ENCODE results near the gene GRM7. TPM values are rescaled to one million over a fixed set of nuclear protein-coding genes. Genes with fewer than 3 reads are reported as not detected.

The GRM7 gene
- total and polyA plus RNA-seq, 9 of the 15 experiments (the other 6 are each of a cell fraction or from before 2014, with no cell fraction given), result not detected

DNA sequence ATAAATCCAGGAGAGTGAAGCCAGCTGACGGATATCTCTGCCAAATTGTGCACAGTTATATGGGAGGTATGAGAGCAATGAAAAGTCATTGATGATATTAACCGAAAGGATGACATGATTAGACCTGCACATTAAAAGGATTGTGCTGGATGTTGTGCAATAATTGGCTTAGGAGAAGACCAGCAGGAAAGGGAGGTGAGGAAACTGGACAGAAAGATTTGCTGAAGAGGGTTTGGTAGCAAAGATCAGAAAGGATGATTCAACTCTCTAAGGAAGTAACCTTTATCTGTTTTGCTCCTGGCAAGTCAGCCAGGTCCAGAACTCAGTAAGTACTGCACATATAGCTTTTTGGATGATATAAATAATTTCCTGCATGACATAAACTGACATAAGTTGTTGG lies 704.7 kb downstream of the GRM7 start:
- in situ Hi-C loops (cut with MboI), result no loop called here
- H3K4me2 ChIP-seq (ENCODE audit: insufficient read depth, low read length), result no peak overlapping the region
- H2AFZ ChIP-seq (ENCODE audit: low read depth, low read length), result no peak overlapping the region
- 2% methylated on average over 2 of the region's 2 CpGs for WGBS (ENCODE audit: insufficient coverage, low coverage, missing lambda C conversion rate)
- ChIA-PET CTCF (ENCODE audit: low intra/inter-chr PET ratio) (no interaction called here), POLR2A (no interaction called here)
- ATAC-seq (no peak), DNase-seq (ENCODE audit: extremely low read depth in 1 of 4, low spot score in 3 of 4) (no peak), FAIRE-seq (no peak)
- no TSS peak for BruUV-seq (replicated peaks)
- H3K36me3 ChIP-seq (ENCODE audit: control insufficient read depth, insufficient read depth, low read length), result no peaks in the 10 kb centered on the region
- no peaks in the 10 kb centered on the region for H4K20me1 ChIP-seq (replicated peaks; ENCODE audit: control insufficient read depth, insufficient read depth, low read length)
- intact Hi-C loops (cut with micrococcal nuclease), result no loop called here
- no peaks in the 10 kb centered on the region for H3K27me3 ChIP-seq (ENCODE audit: control insufficient read depth in 2 of 2, insufficient read depth in 2 of 2, low read length in 2 of 2)
- H3K9ac ChIP-seq (ENCODE audit: insufficient read depth in 1 of 2, low read depth in 2 of 2, low read length in 2 of 2), result no peak overlapping the region
- no peaks in the 10 kb centered on the region for H3K9me3 ChIP-seq (replicated peaks; ENCODE audit: control insufficient read depth, insufficient read depth, low read depth, low read length)
- no peaks in the 10 kb centered on the region for H3K9me1 ChIP-seq (ENCODE audit: control insufficient read depth, insufficient read depth, low read length)
- no peak overlapping the region for H3K27ac ChIP-seq (ENCODE audit: extremely low read depth, low read depth, low read length)
- TF ChIP-seq PREB (CRISPR knock-in tag; IDR thresholded peaks at IDR 0.05) (no peak), FOXA1 (IDR thresholded peaks at IDR 0.05; ENCODE audit: borderline replicate concordance) (no peak), MYC (IDR thresholded peaks at IDR 0.05; ENCODE audit: low read depth, low read length) (no peak), MYC (CRISPR knock-in tag; IDR thresholded peaks at IDR 0.05; ENCODE audit: borderline replicate concordance, low read depth) (no peak), CEBPG (CRISPR knock-in tag; IDR thresholded peaks at IDR 0.05) (no peak), CEBPG (tag; conservative IDR thresholded peaks at IDR 0.05 in 1 of 2, IDR thresholded peaks at IDR 0.05 in 1 of 2) (peak in 1 of 2 experiments; percentile 63; a peak in 2 of 4 replicates), SNIP1 (IDR thresholded peaks at IDR 0.05; ENCODE audit: low read depth) (no peak), CEBPB (tag; IDR thresholded peaks at IDR 0.05) (peak; percentile 73), TOE1 (IDR thresholded peaks at IDR 0.05; ENCODE audit: borderline replicate concordance) (no peak), TOE1 (CRISPR knock-in tag; IDR thresholded peaks at IDR 0.05; ENCODE audit: borderline replicate concordance, low read depth) (no peak), ZNF146 (CRISPR knock-in tag; IDR thresholded peaks at IDR 0.05; ENCODE audit: unreplicated experiment) (no peak), HDAC2 (IDR thresholded peaks at IDR 0.05) (no peak)
- TF ChIP-seq, protein P1, sequence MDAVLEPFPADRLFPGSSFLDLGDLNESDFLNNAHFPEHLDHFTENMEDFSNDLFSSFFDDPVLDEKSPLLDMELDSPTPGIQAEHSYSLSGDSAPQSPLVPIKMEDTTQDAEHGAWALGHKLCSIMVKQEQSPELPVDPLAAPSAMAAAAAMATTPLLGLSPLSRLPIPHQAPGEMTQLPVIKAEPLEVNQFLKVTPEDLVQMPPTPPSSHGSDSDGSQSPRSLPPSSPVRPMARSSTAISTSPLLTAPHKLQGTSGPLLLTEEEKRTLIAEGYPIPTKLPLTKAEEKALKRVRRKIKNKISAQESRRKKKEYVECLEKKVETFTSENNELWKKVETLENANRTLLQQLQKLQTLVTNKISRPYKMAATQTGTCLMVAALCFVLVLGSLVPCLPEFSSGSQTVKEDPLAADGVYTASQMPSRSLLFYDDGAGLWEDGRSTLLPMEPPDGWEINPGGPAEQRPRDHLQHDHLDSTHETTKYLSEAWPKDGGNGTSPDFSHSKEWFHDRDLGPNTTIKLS (IDR thresholded peaks at IDR 0.05; ENCODE audit: borderline replicate concordance, low read depth), result no peak
- TF ChIP-seq, protein P2, sequence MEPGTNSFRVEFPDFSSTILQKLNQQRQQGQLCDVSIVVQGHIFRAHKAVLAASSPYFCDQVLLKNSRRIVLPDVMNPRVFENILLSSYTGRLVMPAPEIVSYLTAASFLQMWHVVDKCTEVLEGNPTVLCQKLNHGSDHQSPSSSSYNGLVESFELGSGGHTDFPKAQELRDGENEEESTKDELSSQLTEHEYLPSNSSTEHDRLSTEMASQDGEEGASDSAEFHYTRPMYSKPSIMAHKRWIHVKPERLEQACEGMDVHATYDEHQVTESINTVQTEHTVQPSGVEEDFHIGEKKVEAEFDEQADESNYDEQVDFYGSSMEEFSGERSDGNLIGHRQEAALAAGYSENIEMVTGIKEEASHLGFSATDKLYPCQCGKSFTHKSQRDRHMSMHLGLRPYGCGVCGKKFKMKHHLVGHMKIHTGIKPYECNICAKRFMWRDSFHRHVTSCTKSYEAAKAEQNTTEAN (CRISPR knock-in tag; IDR thresholded peaks at IDR 0.05), result no peak
- TF ChIP-seq, protein P3, sequence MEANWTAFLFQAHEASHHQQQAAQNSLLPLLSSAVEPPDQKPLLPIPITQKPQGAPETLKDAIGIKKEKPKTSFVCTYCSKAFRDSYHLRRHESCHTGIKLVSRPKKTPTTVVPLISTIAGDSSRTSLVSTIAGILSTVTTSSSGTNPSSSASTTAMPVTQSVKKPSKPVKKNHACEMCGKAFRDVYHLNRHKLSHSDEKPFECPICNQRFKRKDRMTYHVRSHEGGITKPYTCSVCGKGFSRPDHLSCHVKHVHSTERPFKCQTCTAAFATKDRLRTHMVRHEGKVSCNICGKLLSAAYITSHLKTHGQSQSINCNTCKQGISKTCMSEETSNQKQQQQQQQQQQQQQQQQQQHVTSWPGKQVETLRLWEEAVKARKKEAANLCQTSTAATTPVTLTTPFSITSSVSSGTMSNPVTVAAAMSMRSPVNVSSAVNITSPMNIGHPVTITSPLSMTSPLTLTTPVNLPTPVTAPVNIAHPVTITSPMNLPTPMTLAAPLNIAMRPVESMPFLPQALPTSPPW (CRISPR knock-in tag; IDR thresholded peaks at IDR 0.05), result no peak
- TF ChIP-seq, protein P4, sequence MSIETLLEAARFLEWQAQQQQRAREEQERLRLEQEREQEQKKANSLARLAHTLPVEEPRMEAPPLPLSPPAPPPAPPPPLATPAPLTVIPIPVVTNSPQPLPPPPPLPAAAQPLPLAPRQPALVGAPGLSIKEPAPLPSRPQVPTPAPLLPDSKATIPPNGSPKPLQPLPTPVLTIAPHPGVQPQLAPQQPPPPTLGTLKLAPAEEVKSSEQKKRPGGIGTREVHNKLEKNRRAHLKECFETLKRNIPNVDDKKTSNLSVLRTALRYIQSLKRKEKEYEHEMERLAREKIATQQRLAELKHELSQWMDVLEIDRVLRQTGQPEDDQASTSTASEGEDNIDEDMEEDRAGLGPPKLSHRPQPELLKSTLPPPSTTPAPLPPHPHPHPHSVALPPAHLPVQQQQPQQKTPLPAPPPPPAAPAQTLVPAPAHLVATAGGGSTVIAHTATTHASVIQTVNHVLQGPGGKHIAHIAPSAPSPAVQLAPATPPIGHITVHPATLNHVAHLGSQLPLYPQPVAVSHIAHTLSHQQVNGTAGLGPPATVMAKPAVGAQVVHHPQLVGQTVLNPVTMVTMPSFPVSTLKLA (conservative IDR thresholded peaks at IDR 0.05), result no peak
- H3K79me2 ChIP-seq (ENCODE audit: control insufficient read depth, insufficient read depth, low read length), result no peaks in the 10 kb centered on the region
- H3K4me3 ChIP-seq, result no peak overlapping the region
- no peaks in the 10 kb centered on the region for H3K4me1 ChIP-seq (replicated peaks in 1 of 2; ENCODE audit: control insufficient read depth in 2 of 2, insufficient read depth in 2 of 2, low read length in 2 of 2)

Data from K562 (cell line).